NCI-H2029 treated with DMSO at 0.1 percent for 48 hours (cell line): ENCODE measurements around the gene IWS1.

Experiments
- DNase-seq: peaks from one replicate; lab custom pipeline; 2025; lab: John Stamatoyannopoulos, UW

The IWS1 gene

GRCh38 chr2:127490283-127490682 lies 36.0 kb downstream of the IWS1 start:
- no peak for DNase-seq

- no peak for DNase-seq
Measured at GRCh38 chr2:127486247-127487058, 39.8 kb downstream of the IWS1 start.

GRCh38 chr2:127485694-127486071 lies 40.6 kb downstream of the IWS1 start:
- DNase-seq, result no peak

GRCh38 chr2:127485051-127485693 lies 41.1 kb downstream of the IWS1 start:
- DNase-seq, result no peak

GRCh38 chr2:127482031-127482430 lies 44.3 kb downstream of the IWS1 start:
- no peak for DNase-seq

- no peak for DNase-seq
Measured at GRCh38 chr2:127479866-127480743, 46.2 kb downstream of the IWS1 start.

GRCh38 chr2:127479219-127479825 lies 47.0 kb downstream of the IWS1 start:
- DNase-seq, result peak; percentile 36

- no peak for DNase-seq
Measured at GRCh38 chr2:127475788-127476187, 50.5 kb downstream of the IWS1 start.

GRCh38 chr2:127472268-127472667 lies 54.0 kb downstream of the IWS1 start:
- DNase-seq, result no peak

GRCh38 chr2:127471286-127471988 lies 54.9 kb downstream of the IWS1 start:
- no peak for DNase-seq

GRCh38 chr2:127469974-127470373 lies 56.3 kb downstream of the IWS1 start:
- DNase-seq, result no peak

- DNase-seq, result no peak
Measured at GRCh38 chr2:127469051-127469450, 57.2 kb downstream of the IWS1 start.

- no peak for DNase-seq
Measured at GRCh38 chr2:127465258-127465657, 61.0 kb downstream of the IWS1 start.

GRCh38 chr2:127464470-127465257 lies 61.6 kb downstream of the IWS1 start:
- no peak for DNase-seq

GRCh38 chr2:127463155-127463991 lies 62.9 kb downstream of the IWS1 start:
- DNase-seq, result no peak

GRCh38 chr2:127462461-127462860 lies 63.8 kb downstream of the IWS1 start:
- DNase-seq, result no peak

- no peak for DNase-seq
Measured at GRCh38 chr2:127456960-127457359, 69.3 kb downstream of the IWS1 start.

GRCh38 chr2:127455566-127456493 lies 70.5 kb downstream of the IWS1 start:
- no peak for DNase-seq
